Islet precursor cell (in vitro differentiated cells): Measurements from ENCODE around the gene SLC29A2.

Source experiments
- DNase-seq: peaks from one replicate; pipeline ENCODE4 v3.0.0-alpha.2; 2018

Gene SLC29A2, protein sequence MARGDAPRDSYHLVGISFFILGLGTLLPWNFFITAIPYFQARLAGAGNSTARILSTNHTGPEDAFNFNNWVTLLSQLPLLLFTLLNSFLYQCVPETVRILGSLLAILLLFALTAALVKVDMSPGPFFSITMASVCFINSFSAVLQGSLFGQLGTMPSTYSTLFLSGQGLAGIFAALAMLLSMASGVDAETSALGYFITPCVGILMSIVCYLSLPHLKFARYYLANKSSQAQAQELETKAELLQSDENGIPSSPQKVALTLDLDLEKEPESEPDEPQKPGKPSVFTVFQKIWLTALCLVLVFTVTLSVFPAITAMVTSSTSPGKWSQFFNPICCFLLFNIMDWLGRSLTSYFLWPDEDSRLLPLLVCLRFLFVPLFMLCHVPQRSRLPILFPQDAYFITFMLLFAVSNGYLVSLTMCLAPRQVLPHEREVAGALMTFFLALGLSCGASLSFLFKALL

DNA sequence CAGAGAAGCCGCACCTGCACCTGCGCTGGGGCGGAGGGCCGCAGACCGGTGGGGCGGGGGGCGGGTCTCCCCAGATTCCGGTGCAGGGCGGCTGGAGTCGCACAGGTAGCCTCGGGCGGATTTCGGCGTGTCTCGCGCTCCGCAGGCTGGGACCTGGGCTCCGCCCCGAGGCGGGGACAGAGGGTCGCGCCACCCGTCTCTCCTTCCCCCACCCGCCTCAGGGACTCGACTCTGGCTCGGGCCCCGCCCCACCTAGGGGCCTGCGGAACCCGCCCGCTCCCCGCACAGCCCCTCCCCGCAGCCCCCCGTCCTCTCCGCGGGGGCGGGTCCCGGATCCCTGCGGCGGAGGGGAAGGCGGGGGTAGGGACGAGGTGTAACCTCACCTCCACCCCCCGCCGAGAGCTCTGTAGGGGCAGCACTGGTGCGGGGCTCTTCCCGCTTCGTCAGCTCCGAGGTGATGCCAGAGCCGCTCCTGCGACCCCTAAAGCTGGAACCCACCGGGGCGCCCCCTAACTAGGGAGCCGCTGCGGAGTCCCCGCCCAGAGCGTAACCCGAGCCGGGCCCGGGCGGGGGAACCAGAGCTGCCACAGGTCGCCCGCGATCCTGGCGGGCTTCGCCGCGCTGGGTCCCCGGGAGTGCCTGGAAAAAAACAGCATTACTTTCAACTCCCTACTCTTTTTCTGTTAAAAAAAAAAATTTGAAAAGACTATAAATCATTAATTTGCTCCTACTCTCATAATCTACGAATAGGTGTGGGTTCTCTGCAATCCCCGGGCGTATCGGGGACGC is at the start of gene SLC29A2:
SLC29A2 (minus strand) TSS at position 134 of the 789 bp plus-strand sequence. CDS start 169 bp downstream, outside the sequence.
- peak; percentile 98 for DNase-seq

DNA sequence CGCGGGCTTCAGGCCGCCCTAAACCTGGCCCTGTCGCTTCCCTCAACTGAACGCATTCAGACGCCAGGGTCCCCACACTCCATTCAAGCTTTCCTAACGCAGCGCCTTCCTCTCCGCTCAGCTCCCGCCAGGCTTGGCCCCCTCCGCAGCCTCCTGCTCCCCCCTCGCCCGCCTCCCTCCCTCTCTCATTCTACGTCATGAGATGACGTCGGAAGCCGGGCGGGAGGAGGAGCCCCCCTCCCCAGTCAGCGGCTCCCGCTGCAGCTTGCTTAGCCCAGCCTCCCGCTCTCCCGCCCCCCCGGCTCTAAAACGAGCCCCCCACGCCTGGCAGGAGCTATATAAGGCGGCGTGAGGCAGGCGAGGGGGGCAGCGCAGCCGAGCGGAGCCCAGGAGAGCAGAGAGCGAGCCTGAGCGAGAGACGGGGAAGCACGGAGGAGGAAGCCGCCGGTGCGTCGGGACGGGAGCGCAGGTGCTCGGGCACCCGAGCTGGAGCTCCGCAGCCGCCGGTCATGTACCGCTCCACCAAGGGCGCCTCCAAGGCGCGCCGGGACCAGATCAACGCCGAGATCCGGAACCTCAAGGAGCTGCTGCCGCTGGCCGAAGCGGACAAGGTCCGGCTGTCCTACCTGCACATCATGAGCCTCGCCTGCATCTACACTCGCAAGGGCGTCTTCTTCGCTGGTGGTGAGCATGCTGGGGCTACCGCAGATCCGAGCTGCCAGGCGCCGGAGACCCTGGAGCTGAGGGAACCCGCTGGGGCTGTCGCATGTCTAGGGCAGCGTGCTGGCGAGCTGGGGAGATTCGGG is 49.3 kb upstream of the SLC29A2 start, which contains the start of gene NPAS4:
NPAS4 (plus strand) TSS at position 365 of the 806 bp plus-strand sequence; CDS start at position 510, 145 bp downstream.
- DNase-seq: no peak

DNA sequence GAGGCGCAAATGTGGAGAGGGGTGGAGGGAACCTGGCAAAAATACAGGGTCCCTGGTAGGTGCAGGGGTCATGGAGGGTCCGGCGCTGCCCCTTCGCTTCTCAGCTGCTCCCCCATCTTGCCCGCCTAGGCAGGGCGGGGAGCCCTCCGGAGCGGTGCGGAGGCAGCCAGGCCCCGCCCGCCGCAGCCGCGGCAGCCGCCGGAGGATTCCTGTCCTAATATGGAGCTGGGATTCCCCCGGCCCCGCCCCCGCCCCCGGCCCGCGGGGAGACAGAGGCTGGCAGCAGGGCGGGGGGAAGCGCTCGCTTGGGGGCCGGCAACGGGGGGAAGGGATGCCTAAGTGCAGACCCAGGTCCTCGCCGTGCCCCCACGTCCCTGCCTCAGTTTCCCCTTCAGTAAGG is 48.3 kb upstream of the SLC29A2 start:
- no peak for DNase-seq

DNA sequence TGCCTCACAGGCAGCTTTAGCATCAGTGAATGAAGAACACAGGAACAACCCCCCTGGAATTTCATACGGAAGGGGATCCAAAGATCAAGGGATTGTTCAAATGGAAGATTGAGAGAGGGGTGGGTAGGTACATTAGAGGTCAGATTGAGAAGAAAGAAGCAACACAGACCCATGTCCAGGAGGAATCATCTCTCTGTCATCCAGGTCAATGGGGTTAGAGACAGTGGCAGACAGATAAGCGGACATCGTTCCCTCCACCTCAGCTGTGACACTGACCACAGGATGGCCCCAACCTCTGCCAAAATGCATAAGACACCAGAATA is 47.4 kb upstream of the SLC29A2 start:
- no peak for DNase-seq

DNA sequence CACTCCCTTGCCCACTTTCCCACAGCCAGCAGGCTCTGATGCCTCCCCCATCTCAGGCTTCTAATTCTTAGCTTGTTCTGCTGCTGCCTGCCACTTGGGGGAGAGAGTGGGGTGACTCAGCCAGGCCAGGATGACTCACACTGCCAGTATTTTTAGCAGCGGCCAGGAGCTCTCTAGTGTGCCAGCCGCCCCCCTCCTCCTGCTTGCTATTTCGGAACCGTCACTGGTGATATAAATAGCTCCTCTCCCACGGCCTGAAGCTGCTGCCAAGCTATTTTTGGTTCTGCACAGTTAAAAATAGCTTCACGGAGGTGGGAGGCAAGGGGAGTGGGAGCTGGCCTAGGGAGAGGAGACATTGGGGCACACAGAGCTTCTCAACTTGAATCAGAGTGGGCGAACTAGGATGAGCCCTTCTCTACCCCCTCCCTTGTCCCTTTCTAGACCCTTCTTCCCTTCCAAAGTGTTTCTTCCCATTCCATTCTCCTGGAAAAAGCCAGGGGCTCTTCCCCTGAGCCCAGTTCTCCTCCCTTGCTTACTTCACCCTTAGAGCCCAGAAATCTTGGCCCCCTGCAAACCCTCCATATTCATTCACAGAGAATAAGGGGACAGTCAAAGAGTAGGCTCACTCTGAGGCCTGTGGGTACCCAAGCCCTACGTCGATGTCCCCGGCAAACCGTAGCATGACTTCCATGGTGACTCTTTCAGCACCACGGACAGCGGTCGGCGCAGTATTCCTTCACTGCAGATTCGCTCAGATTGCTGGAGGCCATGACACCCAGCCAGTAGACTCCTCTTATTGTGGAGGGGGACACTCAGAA is 46.8 kb upstream of the SLC29A2 start:
- peak; percentile 91 for DNase-seq

DNA sequence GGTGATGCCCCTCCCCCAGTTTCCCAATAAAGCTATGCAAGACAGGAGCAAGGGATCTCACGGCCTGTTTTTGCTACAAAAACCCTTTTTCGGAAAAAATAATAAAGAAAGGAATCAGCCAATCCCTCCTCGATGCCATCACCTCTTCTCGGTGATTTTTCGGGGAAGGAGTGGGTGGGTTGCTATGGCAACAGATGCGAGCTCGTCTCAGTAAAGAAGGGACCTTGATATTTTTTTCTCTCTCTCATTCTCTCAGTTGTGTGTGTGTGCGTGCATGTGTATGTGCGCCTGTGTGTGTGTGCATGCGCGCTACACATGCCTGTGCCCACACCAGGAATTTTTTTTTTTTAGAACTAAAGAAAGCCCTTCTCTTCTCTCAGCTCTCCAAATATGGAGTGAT is 45.4 kb upstream of the SLC29A2 start:
- no peak for DNase-seq

DNA sequence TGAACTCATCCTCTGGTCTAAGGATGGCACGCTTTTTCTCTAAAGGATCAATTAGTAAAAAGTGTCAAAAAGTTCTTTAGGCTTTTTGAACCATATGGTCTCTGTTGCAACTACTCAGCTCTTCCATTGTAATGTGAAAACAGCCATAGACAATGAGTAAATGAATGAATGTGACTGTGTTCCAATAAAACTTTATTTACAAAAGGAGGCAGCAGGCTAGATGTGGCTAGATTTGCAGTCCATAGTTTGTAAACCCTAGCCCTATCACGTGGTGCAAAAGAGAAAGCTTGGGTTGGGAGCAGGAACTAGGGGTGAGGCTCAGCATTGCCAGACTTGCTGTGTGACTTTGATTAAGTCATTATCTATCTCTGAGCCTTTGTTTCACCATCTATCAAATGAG is 43.9 kb upstream of the SLC29A2 start:
- no peak for DNase-seq

DNA sequence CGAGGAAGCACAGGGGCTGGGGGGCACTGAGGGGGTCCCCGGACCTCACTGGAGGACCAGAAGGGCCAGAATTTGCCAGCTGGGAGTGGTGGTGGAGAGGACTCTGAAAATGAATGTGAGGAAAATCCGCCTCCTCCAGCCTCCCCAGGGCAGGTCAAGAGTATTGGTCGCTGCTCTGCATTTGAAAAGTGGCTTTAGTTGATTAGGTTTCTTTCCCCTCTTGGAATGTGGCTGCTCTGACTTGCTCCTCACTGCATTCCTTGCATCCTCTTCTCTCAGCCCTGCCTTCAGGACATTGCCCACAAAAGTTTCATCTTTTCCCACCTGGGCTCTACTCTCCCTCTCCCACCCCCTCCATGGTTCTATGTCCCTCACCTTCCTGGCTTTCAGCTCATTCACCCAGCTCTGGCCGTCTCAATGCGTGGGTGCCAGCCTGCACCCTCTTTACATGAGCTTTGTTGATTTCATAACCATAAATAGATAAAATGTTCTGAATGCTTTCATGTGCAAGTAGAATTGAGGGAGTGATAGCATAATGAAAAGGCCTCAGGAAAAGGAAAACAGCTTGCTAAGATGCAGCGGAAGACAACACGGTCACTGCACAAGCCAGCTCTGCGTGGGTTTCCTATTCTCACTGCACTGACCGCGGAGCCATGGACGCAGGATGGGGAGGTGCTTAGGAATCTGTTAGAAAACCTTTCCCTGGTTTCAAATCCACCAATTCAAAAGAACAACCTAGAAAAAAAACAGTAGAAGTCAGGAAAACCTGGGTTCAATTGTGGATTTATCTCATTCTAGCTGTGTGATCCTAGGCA is 42.8 kb upstream of the SLC29A2 start:
- no peak for DNase-seq

DNA sequence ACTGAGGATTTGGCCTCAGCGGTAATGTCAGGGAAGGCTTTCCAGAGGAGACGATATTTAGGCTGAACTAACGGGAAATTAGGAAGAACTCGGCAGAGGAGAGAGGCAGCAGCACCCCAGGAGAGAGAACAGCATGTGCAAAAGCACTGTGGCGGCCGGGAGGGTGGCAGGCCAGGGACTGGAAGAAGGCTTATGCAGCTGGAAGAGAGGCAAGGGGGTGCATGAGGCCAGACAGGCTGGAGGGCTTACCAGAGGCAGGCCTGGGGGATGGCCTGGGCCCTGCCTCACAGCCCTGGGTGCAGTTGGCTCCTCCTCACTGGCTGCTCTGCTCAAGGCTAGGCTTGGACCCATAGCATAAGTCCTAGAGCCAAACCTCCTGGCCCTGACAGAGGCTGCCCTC is 41.6 kb upstream of the SLC29A2 start:
- no peak for DNase-seq

DNA sequence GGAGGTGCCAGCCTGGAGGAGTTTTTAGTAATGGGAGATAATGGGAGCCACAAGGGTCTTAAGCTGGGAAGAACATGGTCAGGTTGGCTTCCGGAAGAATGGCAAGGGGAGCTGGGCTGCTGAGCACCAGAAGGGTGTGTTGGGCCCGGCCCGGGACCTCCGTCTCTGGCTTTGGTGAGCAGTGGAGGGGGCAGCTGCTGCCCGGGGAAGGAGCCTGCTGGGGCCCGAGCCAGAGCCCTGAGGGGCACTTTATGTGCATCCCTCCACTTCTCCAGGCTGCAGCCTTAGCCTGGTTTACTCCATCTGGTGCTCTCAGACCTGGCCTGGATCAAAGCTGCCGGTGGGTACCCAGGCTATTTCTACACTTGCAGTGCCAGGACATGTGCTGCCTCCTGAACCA is 40.5 kb upstream of the SLC29A2 start:
- DNase-seq: no peak

DNA sequence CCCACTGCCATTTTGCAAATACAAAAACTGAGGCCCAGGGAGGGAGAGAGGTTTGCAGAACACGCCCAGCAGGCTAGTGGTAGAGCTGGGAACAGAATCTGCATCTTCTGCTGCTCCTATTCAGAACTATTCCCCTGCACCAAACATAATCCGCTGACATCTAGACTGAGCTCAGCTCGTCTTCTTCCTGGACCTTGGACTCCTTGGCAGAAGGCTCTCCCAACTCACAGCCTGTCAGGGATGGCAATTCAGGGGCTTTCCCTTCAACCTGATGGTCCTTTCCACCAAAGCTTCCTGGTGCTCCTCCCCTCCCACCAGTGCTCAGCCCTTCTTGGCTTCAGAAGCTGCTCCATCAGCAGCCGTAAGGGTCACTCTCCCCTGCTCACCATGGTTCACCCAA is 39.8 kb upstream of the SLC29A2 start:
- DNase-seq: no peak

DNA sequence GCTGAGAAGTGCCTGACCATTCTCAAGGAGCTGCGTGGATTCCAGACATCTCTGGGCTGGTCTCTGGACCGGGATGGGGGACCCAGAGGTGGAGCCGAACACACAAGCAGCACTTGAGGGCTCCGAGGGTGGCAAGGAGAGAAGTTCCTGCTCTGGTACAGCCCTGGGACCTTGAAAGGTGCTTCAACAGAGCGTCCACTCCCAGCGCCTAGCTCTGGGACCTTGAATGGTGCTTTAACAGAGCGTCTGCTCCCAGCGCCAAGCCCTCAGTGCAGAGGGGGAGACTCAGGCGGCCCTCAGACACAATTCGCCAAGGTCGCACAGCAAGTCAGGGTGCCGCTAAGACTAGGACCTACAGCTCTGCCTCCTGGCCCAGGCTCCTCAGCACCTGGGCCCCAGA is 38.6 kb upstream of the SLC29A2 start:
- DNase-seq: no peak

DNA sequence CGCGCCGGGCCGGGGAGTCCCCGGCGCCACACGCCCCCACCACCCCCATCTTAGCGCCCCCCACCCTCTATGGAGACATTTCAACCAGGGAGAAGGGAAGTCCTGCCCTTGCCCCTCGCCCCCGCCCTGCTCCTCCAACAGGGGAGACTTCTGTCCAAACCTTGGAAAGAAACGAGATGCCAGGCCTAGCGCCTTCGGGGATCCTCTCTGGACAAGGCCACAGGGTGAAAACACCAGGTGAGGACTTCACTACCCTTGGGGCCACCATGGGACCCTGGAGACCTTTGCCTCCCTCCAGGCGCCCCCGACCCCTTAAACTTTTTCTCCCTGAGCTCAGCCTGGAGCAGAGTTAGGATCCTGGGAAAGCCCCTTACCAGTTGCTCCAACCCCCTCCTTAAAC is 37.7 kb upstream of the SLC29A2 start:
- DNase-seq: no peak

DNA sequence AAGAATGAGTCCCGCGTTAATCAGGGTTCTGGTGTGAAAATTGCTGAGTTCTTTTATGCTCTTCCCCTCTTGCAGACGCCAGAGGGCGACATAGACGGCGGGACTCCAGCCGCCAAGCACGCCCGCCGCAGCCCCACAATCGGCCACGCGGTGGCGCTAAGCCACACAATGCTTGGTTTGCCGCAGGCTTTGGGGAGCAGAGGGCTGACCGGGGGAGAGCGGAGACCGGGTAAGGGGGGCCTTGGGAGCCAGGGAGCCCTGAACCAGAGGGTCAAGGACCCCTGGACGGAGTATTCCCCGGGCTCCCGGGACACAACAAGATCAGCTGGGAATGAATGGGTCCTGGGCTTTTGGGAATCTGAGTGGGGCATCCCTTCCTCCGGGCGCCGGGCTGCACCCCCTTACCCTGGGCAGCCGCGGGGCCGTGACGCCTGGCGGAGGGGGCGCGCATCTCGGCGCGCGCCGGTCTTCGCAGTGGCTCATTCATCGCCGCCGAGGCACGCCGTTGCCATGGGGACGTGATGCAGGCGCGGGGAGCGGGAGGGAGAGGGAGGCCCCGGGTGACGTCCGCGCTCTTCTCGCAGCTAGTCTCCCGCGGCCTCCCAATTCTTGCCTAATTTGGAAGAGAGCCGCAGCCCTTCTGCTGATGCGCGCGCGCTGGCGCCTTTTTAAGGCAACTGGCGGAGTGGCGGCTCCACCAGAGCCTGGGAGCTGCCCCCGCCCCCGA is 37.1 kb upstream of the SLC29A2 start:
- DNase-seq: peak; percentile 95

DNA sequence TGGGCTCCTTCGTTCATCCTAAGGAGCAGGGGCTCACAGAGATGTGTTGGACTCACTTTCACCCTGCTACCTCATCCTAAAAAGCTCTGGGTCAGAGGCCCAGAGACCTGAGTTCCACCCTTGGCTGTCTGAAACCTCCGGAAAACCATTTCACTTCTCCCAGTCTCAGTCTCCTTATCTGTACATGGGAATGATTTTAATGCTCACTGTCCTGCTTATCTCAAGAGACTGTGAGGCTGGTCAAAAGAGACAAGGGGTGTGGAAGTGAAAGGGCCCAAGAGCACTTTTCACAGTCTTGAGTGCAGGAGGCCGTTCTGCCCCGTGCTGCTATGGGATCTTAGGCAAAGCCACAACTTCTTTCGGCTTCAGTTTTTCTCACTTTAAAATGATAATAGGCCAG is 36.1 kb upstream of the SLC29A2 start:
- no peak for DNase-seq

DNA sequence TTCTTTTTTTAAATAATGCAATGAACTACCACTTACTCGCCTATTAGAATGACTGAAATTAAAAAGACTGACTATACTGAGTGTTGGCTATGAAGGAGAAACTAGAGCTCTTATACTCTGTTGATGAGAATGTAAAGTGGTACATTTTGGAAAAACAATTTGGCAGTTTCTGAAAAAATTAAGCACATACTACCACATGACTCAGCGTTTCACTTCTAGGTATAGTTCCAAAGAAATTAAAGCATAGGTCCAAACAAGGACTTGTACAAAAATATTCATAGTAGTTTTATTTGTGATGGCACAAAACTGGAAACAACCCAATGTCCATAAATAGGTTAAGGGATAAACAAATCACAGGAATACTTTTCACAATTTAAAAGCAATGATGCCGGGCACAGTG is 22.4 kb upstream of the SLC29A2 start:
- DNase-seq: no peak

DNA sequence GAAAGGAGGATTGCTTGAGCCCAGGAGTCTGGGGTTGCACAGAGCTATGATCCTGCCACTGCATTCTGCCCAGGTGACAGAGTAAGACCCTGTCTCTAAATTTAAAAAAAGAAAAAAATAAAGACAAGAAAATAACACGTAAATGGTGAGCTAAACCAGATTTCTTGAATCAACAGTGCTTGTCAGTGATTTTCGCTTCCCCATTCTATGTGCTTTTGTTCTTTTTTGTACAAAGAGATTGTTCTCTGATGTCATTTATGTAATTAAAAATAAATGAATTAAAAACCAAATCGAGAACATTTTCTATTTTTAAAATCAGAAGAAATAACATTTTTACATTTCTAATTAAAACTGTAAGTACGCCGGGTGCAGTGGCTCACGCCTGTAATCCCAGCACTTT is 19.8 kb upstream of the SLC29A2 start:
- DNase-seq: no peak

DNA sequence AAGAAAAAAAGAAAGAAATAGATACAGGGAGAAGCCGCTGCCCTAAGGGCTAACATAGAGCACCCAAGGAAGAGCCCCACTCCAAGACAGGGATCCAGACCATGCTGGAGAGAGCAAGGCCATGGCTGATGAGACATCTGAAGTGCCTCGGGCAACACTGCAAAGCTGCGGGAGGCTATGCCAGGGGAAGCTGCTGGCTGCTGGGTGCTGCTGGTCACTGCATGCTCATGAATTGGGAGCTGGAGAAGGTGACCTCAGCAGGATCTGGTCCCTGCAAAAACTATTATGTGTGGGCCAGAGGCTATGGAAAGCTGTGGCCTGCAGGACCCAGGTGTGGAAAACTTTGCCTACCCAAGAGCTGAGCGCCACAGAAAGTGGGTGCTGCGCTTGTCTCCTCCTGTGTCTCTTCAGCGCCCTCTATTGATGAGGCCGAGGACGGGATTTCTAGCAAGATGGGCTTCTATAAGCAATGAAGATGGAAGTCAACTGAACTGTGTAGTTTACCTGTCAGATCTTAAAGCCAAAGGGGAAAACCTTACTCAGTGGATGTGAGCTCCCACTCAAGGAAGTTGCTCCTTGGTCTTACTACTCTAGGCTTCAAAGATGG is 17.3 kb upstream of the SLC29A2 start:
- DNase-seq: peak; percentile 86

DNA sequence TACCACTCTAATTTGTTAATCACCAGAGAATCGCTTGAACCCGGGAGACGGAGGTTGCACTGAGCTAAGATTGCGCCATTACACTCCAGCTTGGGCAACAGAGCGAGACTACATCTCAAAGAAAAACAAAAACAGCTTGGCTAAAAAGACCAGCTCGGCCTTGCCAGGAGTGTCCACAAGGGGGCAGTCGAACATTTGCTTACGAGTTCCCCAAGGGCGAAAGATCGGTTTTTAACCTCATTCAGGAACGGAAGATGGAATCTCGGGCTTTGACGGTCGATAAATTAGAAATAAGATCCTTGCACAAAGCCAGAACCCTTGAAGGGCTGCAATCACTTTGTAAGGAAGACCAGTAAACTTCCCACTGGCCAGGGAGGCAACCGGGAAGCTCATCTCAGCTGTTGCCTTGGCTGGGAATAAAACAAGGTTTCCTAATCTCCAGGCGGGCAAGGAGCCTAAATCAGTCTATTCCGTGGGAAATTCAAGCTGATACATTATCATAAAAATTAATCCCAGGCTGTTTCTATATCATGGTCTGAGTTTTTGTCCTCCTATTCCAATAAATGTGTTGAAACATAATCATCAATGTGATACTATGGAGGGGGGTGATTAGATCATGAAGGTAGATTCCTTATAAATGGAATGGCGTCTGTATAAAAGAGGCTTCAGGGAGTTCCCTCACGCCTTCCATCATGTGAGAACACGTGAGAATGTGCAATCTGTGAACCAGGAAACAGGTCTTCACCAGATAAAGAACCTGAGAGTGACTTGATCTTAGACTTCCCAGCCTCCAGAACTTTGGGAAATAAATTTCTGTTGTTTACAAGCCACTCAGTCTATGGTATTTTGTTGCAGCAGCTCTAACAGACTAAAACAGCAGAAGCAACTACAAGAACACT is 14.9 kb upstream of the SLC29A2 start:
- peak; percentile 90 for DNase-seq
